H1 (cell line): ENCODE results near the gene ITPKB. TPM values are rescaled to one million over a fixed set of nuclear protein-coding genes. Genes with fewer than 3 reads are reported as not detected.

Experiments
- CTCF ChIA-PET: fragments of 300-600 bp; sonication (Branson Sonifier 250); formaldehyde crosslinking; loops from one replicate; lab custom pipeline; 2021; ENCODE audit not compliant: partially characterized antibody; lab: Charles Lee
- POLR2A ChIA-PET: fragments of 300-600 bp; sonication (Branson Sonifier 250); formaldehyde crosslinking; loops from one replicate; lab custom pipeline; 2021; ENCODE audit warnings: inconsistent platforms; ENCODE audit not compliant: partially characterized antibody; lab: Charles Lee
- DNase-seq, 2 experiments: peaks; one replicate each; pipeline versions ENCODE4 v3.0.0 to v3.0.0-alpha.2; 2010 to 2022; ENCODE audit warnings: low spot score in 2 of 2, low read depth in 1 of 2, mixed read lengths in 1 of 2
- FAIRE-seq: peaks from 2 replicates; lab custom pipeline; 2011; peaks lifted over from hg19 to GRCh38; lab: Jason Lieb, UNC
- H2AFZ ChIP-seq: 2 replicates; pipeline ENCODE4 v1.8.1; 2012; ENCODE audit warnings: low read length, inconsistent platforms
- H2AK5ac ChIP-seq: 2 replicates; pipeline ENCODE4 v1.6.1; 2013; ENCODE audit warnings: low read depth, low read length
- H2BK120ac ChIP-seq: replicated peaks from 2 replicates; pipeline ENCODE3; 2013; ENCODE audit warnings: low read depth, low read length, inconsistent platforms
- H2BK12ac ChIP-seq: 2 replicates; pipeline ENCODE4 v1.6.1; 2013; ENCODE audit warnings: low read depth, low read length
- H2BK15ac ChIP-seq: 2 replicates; pipeline ENCODE4 v1.6.1; 2013; ENCODE audit warnings: low read length
- H2BK20ac ChIP-seq: 2 replicates; pipeline ENCODE4 v1.6.1; 2013; ENCODE audit warnings: low read length
- H2BK5ac ChIP-seq: 2 replicates; pipeline ENCODE4 v1.6.1; 2013; ENCODE audit warnings: low read depth, low read length
- H3K14ac ChIP-seq: 2 replicates; pipeline ENCODE4 v1.6.1; 2013; ENCODE audit warnings: inconsistent platforms; ENCODE audit not compliant: insufficient read length
- H3K18ac ChIP-seq: 2 replicates; pipeline ENCODE4 v1.6.1; 2013; ENCODE audit warnings: low read length; ENCODE audit errors: extremely low read depth
- H3K23ac ChIP-seq: 2 replicates; pipeline ENCODE4 v1.6.1; 2013; ENCODE audit warnings: inconsistent platforms; ENCODE audit not compliant: insufficient read length
- H3K23me2 ChIP-seq: 2 replicates; pipeline ENCODE4 v1.6.1; 2013; ENCODE audit warnings: low read depth, low read length
- H3K27ac ChIP-seq: 2 replicates; pipeline ENCODE4 v1.6.1; 2011; ENCODE audit warnings: low read depth, low read length, inconsistent platforms
- H3K27me3 ChIP-seq, 4 experiments: replicated peaks in 1 of 4; 1 replicate in 1 of 4; 2 replicates in 3 of 4; pipeline versions ENCODE4 v1.6.1 to v1.8.1; 2011 to 2013; ENCODE audit warnings: low read length in 3 of 4, mild to moderate bottlenecking in 3 of 4, inconsistent platforms in 2 of 4, mixed read lengths in 2 of 4, moderate library complexity in 1 of 4; ENCODE audit not compliant: control insufficient read depth in 3 of 4, insufficient read depth in 3 of 4; ENCODE audit errors: extremely low read depth in 1 of 4
- H3K36me3 ChIP-seq, 4 experiments: 2 replicates each; pipeline versions ENCODE4 v1.6.1 to v1.8.1; 2011 to 2013; ENCODE audit warnings: mild to moderate bottlenecking in 4 of 4, low read length in 3 of 4, moderate library complexity in 2 of 4, control low read depth in 1 of 4, inconsistent platforms in 1 of 4; ENCODE audit not compliant: insufficient read depth in 4 of 4, control insufficient read depth in 2 of 4
- H3K4ac ChIP-seq: replicated peaks from 2 replicates; pipeline ENCODE3; 2013; ENCODE audit warnings: low read length, low read depth, mixed read lengths, inconsistent platforms; ENCODE audit not compliant: insufficient read length
- H3K4me1 ChIP-seq, 4 experiments: replicated peaks in 1 of 4; 1 replicate in 1 of 4; 2 replicates in 3 of 4; pipeline versions ENCODE4 v1.6.1 to v1.8.1; 2011 to 2013; ENCODE audit warnings: low read length in 3 of 4, inconsistent platforms in 2 of 4, mixed read lengths in 1 of 4; ENCODE audit not compliant: insufficient read depth in 4 of 4, control insufficient read depth in 3 of 4
- H3K4me2 ChIP-seq, 2 experiments: 2 replicates each; pipeline versions ENCODE4 v1.6.1 to v1.8.1; 2011 to 2013; ENCODE audit warnings: low read depth in 2 of 2, low read length in 2 of 2, control low read depth in 1 of 2, inconsistent platforms in 1 of 2, mild to moderate bottlenecking in 1 of 2; ENCODE audit not compliant: insufficient read depth in 1 of 2
- H3K4me3 ChIP-seq, 4 experiments: fragments of 200-600, 300-600 bp in 1 of 4; sonication (generic), shearing (Covaris generic), sonication (Bioruptor Twin) in 1 of 4; 2 replicates each; pipeline versions ENCODE4 v1.5.1 to v1.8.1; 2011 to 2016; ENCODE audit warnings: low read length in 4 of 4, low read depth in 3 of 4, control low read depth in 2 of 4, inconsistent platforms in 2 of 4, mild to moderate bottlenecking in 2 of 4, mixed read lengths in 1 of 4, moderate library complexity in 1 of 4; ENCODE audit not compliant: insufficient read depth in 2 of 4; ENCODE audit errors: extremely low read depth in 1 of 4
- H3K56ac ChIP-seq: replicated peaks from 2 replicates; pipeline ENCODE3; 2013; ENCODE audit warnings: low read depth, mild to moderate bottlenecking, mixed read lengths, low read length, inconsistent platforms; ENCODE audit not compliant: insufficient read length
- H3K79me1 ChIP-seq: 2 replicates; pipeline ENCODE4 v1.6.1; 2013; ENCODE audit warnings: low read depth, low read length, control low read depth
- H3K79me2 ChIP-seq, 2 experiments: 2 replicates each; pipeline versions ENCODE4 v1.6.1 to v1.8.1; 2012 to 2013; ENCODE audit warnings: low read length in 2 of 2, mild to moderate bottlenecking in 2 of 2, inconsistent platforms in 1 of 2; ENCODE audit not compliant: insufficient read depth in 2 of 2, control insufficient read depth in 1 of 2
- H3K9ac ChIP-seq, 4 experiments: replicated peaks in 1 of 4; 1 replicate in 1 of 4; 2 replicates in 3 of 4; pipeline versions ENCODE4 v1.6.1 to v1.8.1; 2011 to 2013; ENCODE audit warnings: low read depth in 3 of 4, low read length in 3 of 4, control low read depth in 2 of 4, mild to moderate bottlenecking in 2 of 4, moderate library complexity in 2 of 4, inconsistent platforms in 1 of 4; ENCODE audit errors: extremely low read depth in 1 of 4
- H3K9me3 ChIP-seq, 2 experiments: 2 replicates each; pipeline versions ENCODE4 v1.6.1 to v1.8.1; 2012 to 2013; ENCODE audit warnings: mild to moderate bottlenecking in 2 of 2, moderate library complexity in 2 of 2, control low read depth in 1 of 2, inconsistent platforms in 1 of 2, low read depth in 1 of 2, low read length in 1 of 2, mixed read lengths in 1 of 2; ENCODE audit not compliant: insufficient read depth in 2 of 2
- H4K20me1 ChIP-seq, 2 experiments: replicated peaks in 1 of 2; 2 replicates each; pipeline versions ENCODE3 to v1.8.1; 2011 to 2013; ENCODE audit warnings: inconsistent platforms in 2 of 2, low read length in 2 of 2, mild to moderate bottlenecking in 1 of 2; ENCODE audit not compliant: insufficient read depth in 2 of 2, control insufficient read depth in 1 of 2
- H4K5ac ChIP-seq: 2 replicates; pipeline ENCODE4 v1.6.1; 2013; ENCODE audit warnings: low read length, low read depth, mixed read lengths, inconsistent platforms; ENCODE audit not compliant: insufficient read length
- H4K8ac ChIP-seq: 2 replicates; pipeline ENCODE4 v1.8.0; 2013; ENCODE audit warnings: mild to moderate bottlenecking, moderate library complexity, low read length, inconsistent platforms; ENCODE audit not compliant: insufficient read depth; ENCODE audit errors: extremely low read depth
- H4K91ac ChIP-seq: replicated peaks from 2 replicates; pipeline ENCODE3; 2013; ENCODE audit warnings: low read length, mixed read lengths, inconsistent platforms; ENCODE audit not compliant: insufficient read length
- CBX8 ChIP-seq: fragments of 300-800, 300-1000 bp; sonication (generic); IDR thresholded peaks from 2 replicates; pipeline ENCODE4 v1.7.1; 2016; ENCODE audit warnings: low read depth, low read length, borderline replicate concordance
- CHD1 ChIP-seq: IDR thresholded peaks from 2 replicates; pipeline ENCODE4 v1.6.1; 2012; ENCODE audit warnings: low read depth, low read length, improper control_type of control experiment
- CHD2 ChIP-seq: IDR thresholded peaks from 2 replicates; pipeline ENCODE4 v1.6.1; 2012; ENCODE audit warnings: low read length, improper control_type of control experiment
- GTF2F1 ChIP-seq: IDR thresholded peaks from 2 replicates; pipeline ENCODE4 v1.6.1; 2012; ENCODE audit warnings: low read depth, low read length, improper control_type of control experiment, borderline replicate concordance
- JUND ChIP-seq: IDR thresholded peaks from 2 replicates; pipeline ENCODE4 v1.6.1; 2011; ENCODE audit warnings: mild to moderate bottlenecking, improper control_type of control experiment, low read length
- KDM4A ChIP-seq: IDR thresholded peaks from one replicate; pipeline ENCODE4 v1.7.1; 2012; ENCODE audit warnings: low read depth, mild to moderate bottlenecking, moderate library complexity, low read length, inconsistent platforms; ENCODE audit not compliant: severe bottlenecking
- NRF1 ChIP-seq: IDR thresholded peaks from 2 replicates; pipeline ENCODE4 v1.6.1; 2011; ENCODE audit warnings: mild to moderate bottlenecking, low read depth, low read length, improper control_type of control experiment
- POLR2A ChIP-seq, 2 experiments: IDR thresholded peaks; 1 replicate in 1 of 2; 2 replicates in 1 of 2; pipeline ENCODE4 v1.6.1; 2011; ENCODE audit warnings: low read depth in 2 of 2, low read length in 2 of 2, mild to moderate bottlenecking in 2 of 2; ENCODE audit errors: control extremely low read depth in 1 of 2
- RBBP5 ChIP-seq: IDR thresholded peaks from 2 replicates; pipeline ENCODE4 v1.7.1; 2012; ENCODE audit warnings: low read depth, mild to moderate bottlenecking, inconsistent platforms, low read length, moderate library complexity, borderline replicate concordance
- RXRA ChIP-seq: IDR thresholded peaks from 2 replicates; pipeline ENCODE4 v1.6.1; 2011; ENCODE audit warnings: low read depth, mild to moderate bottlenecking, low read length, moderate library complexity; ENCODE audit not compliant: insufficient read depth
- SIX5 ChIP-seq: IDR thresholded peaks from 2 replicates; pipeline ENCODE4 v1.6.1; 2011; ENCODE audit warnings: mild to moderate bottlenecking, low read depth, low read length
- SP1 ChIP-seq: IDR thresholded peaks from 2 replicates; pipeline ENCODE4 v1.6.1; 2011; ENCODE audit warnings: low read depth, low read length
- SP2 ChIP-seq: IDR thresholded peaks from 2 replicates; pipeline ENCODE4 v1.6.1; 2012; ENCODE audit warnings: mild to moderate bottlenecking, low read length, inconsistent platforms
- TAF7 ChIP-seq: optimal IDR thresholded peaks from 2 replicates; pipeline ENCODE3; 2011; ENCODE audit warnings: low read depth, mild to moderate bottlenecking, inconsistent platforms, low read length, moderate library complexity, borderline replicate concordance
- TBP ChIP-seq: IDR thresholded peaks from 2 replicates; pipeline ENCODE4 v1.6.1; 2011; ENCODE audit warnings: low read depth, low read length, improper control_type of control experiment
- TEAD4 ChIP-seq: IDR thresholded peaks from 2 replicates; pipeline ENCODE4 v1.6.1; 2012; ENCODE audit warnings: low read depth, low read length, inconsistent platforms, mixed read lengths
- WGBS, 2 experiments: shearing (Covaris generic) in 1 of 2; methylation state at CpG; one replicate each; pipeline versions ENCODE4 v1.1.6 to v1.1.7; 2013 to 2015; ENCODE audit warnings: low lambda C conversion rate in 2 of 2, mixed read lengths in 2 of 2, inconsistent platforms in 1 of 2, low coverage in 1 of 2, missing lambda C conversion rate in 1 of 2; ENCODE audit not compliant: insufficient replicate concordance in 2 of 2, insufficient coverage in 1 of 2, insufficient read length in 1 of 2; ENCODE audit errors: extremely low coverage in 1 of 2, missing lambda C conversion rate in 1 of 2; 5-methylcytosine and 5-hydroxymethylcytosine counted together
- polyA plus RNA-seq, 7 experiments: library from polyadenylated mRNA; depleted of rRNA in 3 of 7; stranded (reverse) in 5 of 7; unstranded in 2 of 7; fragments of >200 nt in 5 of 7; fragments of 200-250 nt in 2 of 7; gene quantifications; 1 replicate in 5 of 7; 2 replicates in 1 of 7; 4 replicates in 1 of 7; pipeline versions ENCODE4 v1.2.1 to v1.2.3, GENCODE V29; 2011 to 2013; ENCODE audit warnings: missing spikeins in 2 of 7, mixed read lengths in 2 of 7
- total RNA-seq: library from RNA; stranded (reverse); fragmentation: NEBNext Ultra II Directional; extraction: Animal tissue kit (Norgen Biotek cat#: 25700); gene quantifications from 2 replicates; pipeline ENCODE4 v1.2.1, GENCODE V29; 2021

Gene ITPKB
- total and polyA plus RNA-seq, 2 of the 8 experiments (the other 6 are each of a cell fraction or from before 2014, with no cell fraction given): 1.7 to 4.8 TPM

- POLR2A ChIA-PET: no interaction called here
- Histone ChIP-seq H3K14ac (no peak overlapping the region), H3K4me1 (peaks cover 0 to 10% (median 5%) of the 10 kb centered on the region in 4 experiments; a peak in 5 of 7 replicates), H4K5ac (no peak overlapping the region), H3K27me3 (no peaks in the 10 kb centered on the region; a peak in 1 of 7 replicates), H4K91ac (no peak overlapping the region), H3K4me3 (no peak overlapping the region), H2AK5ac (no peak overlapping the region; the same call in 1 of the 2 replicates), H2AFZ (no peak overlapping the region), H2BK20ac (no peak overlapping the region), H3K23me2 (peaks cover 2% of the 10 kb centered on the region; the same call in 1 of the 2 replicates), H2BK5ac (no peak overlapping the region), H2BK12ac (no peak overlapping the region), H3K23ac (no peak overlapping the region), H3K36me3 (no peaks in the 10 kb centered on the region), H3K9ac (no peak overlapping the region), H3K18ac (no peak overlapping the region), H3K4me2 (no peak overlapping the region), H2BK15ac (no peak overlapping the region), H2BK120ac (no peak overlapping the region), H3K4ac (no peak overlapping the region), H3K27ac (no peak overlapping the region), H3K79me2 (no peaks in the 10 kb centered on the region), H3K79me1 (no peaks in the 10 kb centered on the region), H4K8ac (no peak overlapping the region), H4K20me1 (no peaks in the 10 kb centered on the region), H3K56ac (no peak overlapping the region), H3K9me3 (no peaks in the 10 kb centered on the region)
- CTCF ChIA-PET: interaction anchor here (0.7 to 14.1 kb wide), 12 partner anchors 10 to 188 kb away, joined by 3 to 184 read pairs (median 6); no protein-coding TSS in a partner anchor
- WGBS, 2 experiments: 91% methylated on average over 16 of the region's 16 CpGs; no CpG with 5 or more reads in 1 of the 2 experiments
- DNase-seq (no peak), FAIRE-seq (no peak)
- TF ChIP-seq RBBP5: no peak
- no peak for TF ChIP-seq SP2
- TF ChIP-seq GTF2F1: no peak
- no peak for TF ChIP-seq SIX5
- TF ChIP-seq TBP: no peak
- no peak for TF ChIP-seq KDM4A
- TF ChIP-seq CBX8: no peak
- TF ChIP-seq TAF7: no peak
- no peak for TF ChIP-seq JUND
- TF ChIP-seq POLR2A (IDR thresholded peaks at IDR 0.05; ENCODE audit: control extremely low read depth in 1 of 2, low read depth in 2 of 2, low read length in 2 of 2): no peak
- TF ChIP-seq RXRA: no peak
- no peak for TF ChIP-seq CHD2
- TF ChIP-seq NRF1: no peak
- no peak for TF ChIP-seq TEAD4
- no peak for TF ChIP-seq SP1
- TF ChIP-seq CHD1: no peak
Measured at GRCh38 chr1:226638608-226639007, 100.5 kb downstream of the ITPKB start.
